Stimulated activated naive CD8-positive, alpha-beta T cell treated with anti-CD3 and anti-CD28 coated beads, Interleukin-15, Interleukin-2, amounts not matched to agents 100 U/mL and 50 U/mL, for 24 hours (primary cell): ENCODE results near the gene CLVS2.

Experiments
- ATAC-seq: fragments of 150-1000 bp; cut with Tn5 transposase; one replicate; pipeline ENCODE4 v1.10.0; 2021
- DNase-seq: peaks from one replicate; pipeline ENCODE4 v3.0.0; 2021

The CLVS2 gene

GRCh38 chr6:122995921-122996793 is at the start of gene CLVS2:
CLVS2 (plus strand) TSS chr6:122996235; CDS start chr6:122997778, 1,543 bp downstream.
- ATAC-seq = no peak
- DNase-seq = no peak

GRCh38 chr6:122947355-122947754 is 48.7 kb upstream of the CLVS2 start:
- DNase-seq = no peak

GRCh38 chr6:122953766-122954165 is 42.3 kb upstream of the CLVS2 start:
- ATAC-seq = no peak
- no peak for DNase-seq

More at GRCh38 chr6:122947355-122947754, 48.7 kb upstream of the CLVS2 start:
- no peak for ATAC-seq

- ATAC-seq = no peak
- no peak for DNase-seq
These were observed 39.7 kb upstream of the CLVS2 start for GRCh38 chr6:122956376-122956775.

- ATAC-seq (no peak), DNase-seq (no peak)
These were observed 33.9 kb upstream of the CLVS2 start for GRCh38 chr6:122962000-122962624.

GRCh38 chr6:122969999-122970533 is 26.0 kb upstream of the CLVS2 start:
- no peak for DNase-seq
- ATAC-seq = no peak

GRCh38 chr6:122977180-122977579 is 18.9 kb upstream of the CLVS2 start:
- DNase-seq = no peak
- no peak for ATAC-seq

GRCh38 chr6:122984393-122984792 is 11.6 kb upstream of the CLVS2 start:
- no peak for ATAC-seq
- no peak for DNase-seq

GRCh38 chr6:122994256-122994655 is 1.8 kb upstream of the CLVS2 start:
- DNase-seq (no peak), ATAC-seq (no peak)

GRCh38 chr6:122996794-122997505 is 915 bp downstream of the CLVS2 start:
- DNase-seq = no peak
- ATAC-seq = no peak

- no peak for ATAC-seq
- no peak for DNase-seq
These were observed 1.6 kb downstream of the CLVS2 start for GRCh38 chr6:122997541-122998150.

GRCh38 chr6:122998403-122998975 is 2.5 kb downstream of the CLVS2 start:
- DNase-seq (no peak), ATAC-seq (no peak)

GRCh38 chr6:123000244-123000770 is 4.3 kb downstream of the CLVS2 start:
- DNase-seq (no peak), ATAC-seq (no peak)

GRCh38 chr6:123001540-123001939 is 5.5 kb downstream of the CLVS2 start:
- DNase-seq = no peak
- ATAC-seq = no peak

GRCh38 chr6:123007885-123008284 is 11.8 kb downstream of the CLVS2 start:
- DNase-seq = no peak

GRCh38 chr6:123009059-123009458 is 13.0 kb downstream of the CLVS2 start:
- ATAC-seq (no peak), DNase-seq (no peak)

More at GRCh38 chr6:123007885-123008284, 11.8 kb downstream of the CLVS2 start:
- ATAC-seq = no peak

- no peak for DNase-seq
- ATAC-seq = no peak
These were observed 18.8 kb downstream of the CLVS2 start for GRCh38 chr6:123014835-123015234.

GRCh38 chr6:123016431-123017103 is 20.5 kb downstream of the CLVS2 start:
- DNase-seq = no peak

GRCh38 chr6:123017104-123017682 is 21.2 kb downstream of the CLVS2 start:
- DNase-seq = no peak
- ATAC-seq = no peak

More at GRCh38 chr6:123016431-123017103, 20.5 kb downstream of the CLVS2 start:
- ATAC-seq = no peak

- ATAC-seq (no peak), DNase-seq (no peak)
These were observed 26.9 kb downstream of the CLVS2 start for GRCh38 chr6:123022975-123023374.
